HG02943 (cell line): ENCODE measurements around the gene MFAP3.

Experiments used
- ATAC-seq: cut with Tn5 transposase; IDR thresholded peaks from one replicate; pipeline ENCODE4 v1.9.1; 2021; ENCODE audit warnings: mild to moderate bottlenecking, low read depth, moderate library complexity; ENCODE audit not compliant: unreplicated experiment

The MFAP3 gene

DNA sequence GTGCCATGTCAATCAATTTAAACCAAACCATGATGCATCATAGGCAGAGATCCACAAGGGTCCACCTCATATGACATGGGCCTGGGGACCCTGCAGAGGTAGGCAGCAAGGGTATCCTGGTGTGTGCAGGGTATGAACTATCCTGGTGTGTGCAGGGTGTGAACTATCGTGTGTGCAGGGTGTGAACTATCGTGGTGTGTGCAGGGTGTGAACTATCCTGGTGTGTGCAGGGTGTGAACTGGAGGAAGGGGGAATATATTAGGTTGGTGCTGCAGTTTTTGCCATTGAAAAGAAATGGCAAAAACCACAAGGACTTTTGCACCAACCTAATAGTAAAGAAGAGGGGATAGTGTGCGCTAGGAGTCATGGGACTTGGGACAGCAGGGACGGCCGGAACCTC, 50.0 kb downstream of the MFAP3 start:
- ATAC-seq, result no peak

- no peak for ATAC-seq
Observed at GRCh38 chr5:154090656-154091055, 51.9 kb downstream of the MFAP3 start.

DNA sequence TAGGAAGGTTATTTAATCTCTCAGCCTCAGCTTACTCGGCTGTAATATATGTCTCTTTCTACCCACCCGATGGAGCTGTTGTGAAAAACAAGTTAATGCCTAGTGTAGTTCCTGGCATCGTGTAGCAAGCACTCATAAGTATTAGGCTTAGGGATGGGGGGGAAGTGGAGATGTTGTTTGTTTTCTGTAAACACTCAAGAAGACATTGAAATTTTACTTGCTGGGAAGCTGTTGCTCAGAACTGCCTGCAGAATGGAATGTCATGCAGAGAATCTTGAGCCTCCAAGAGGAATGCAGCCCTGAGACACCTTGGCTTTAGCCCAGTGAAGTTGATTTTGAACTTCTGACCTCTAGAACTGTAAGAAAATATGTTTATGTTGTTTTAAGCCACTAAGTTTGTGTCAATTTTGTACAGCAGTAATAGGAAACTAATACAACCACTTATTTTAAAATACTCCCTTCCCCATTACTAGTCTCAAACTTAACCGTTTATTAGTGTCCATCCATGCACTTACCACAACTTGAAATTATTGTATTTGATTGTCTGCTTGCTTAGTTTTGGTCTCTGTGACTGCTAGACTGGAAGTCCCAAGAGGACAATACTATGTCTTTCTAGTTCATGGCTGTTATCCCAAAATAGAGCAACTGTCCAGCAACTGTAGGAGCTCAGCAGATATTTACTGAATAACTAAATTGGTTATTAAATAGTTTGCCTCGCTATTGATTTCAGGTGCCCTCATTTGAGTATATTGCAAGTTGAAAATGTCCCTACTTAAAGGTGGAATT, 53.8 kb downstream of the MFAP3 start:
- no peak for ATAC-seq

DNA sequence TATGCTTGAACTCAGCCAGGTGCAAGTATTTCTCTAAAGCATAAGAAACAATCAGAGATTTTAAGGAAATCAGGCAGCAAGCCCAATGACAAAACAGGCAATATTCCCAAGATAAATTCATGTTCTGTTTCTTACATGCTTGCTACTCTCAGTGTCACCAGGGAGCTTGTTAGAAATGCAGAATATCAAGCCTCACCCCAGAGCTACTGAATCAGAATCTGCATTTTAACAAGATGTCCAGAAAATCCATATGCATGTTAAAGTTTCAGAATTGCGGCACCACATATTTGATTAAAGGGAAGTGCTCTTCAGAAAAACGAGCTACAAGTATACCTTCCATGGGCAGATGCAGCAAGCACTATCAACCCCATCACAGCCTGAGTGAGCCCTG, 54.4 kb downstream of the MFAP3 start:
- no peak for ATAC-seq

GRCh38 chr5:154095904-154096303, 57.1 kb downstream of the MFAP3 start:
- no peak for ATAC-seq

DNA sequence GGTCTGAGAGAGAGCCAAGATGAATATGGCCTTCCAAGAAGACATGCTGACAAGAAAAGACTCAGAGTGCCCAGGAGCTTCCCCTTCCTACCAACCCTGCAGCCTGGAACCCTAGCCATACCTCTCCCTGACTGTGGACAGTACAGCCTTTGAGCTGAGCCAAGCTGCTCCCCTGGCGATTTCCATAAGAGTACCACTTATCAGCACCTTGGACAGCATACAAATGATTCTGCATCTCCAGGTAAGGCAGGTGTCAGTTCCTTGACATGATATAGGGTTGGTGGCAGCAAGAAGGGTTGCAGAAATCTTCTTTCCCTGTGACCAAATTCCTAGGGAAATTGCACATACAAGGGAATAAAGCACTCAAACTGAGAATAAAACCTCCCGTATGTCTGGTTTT, 58.3 kb downstream of the MFAP3 start:
- ATAC-seq, result no peak

- ATAC-seq, result no peak
Observed at GRCh38 chr5:154098465-154098864, 59.7 kb downstream of the MFAP3 start.

DNA sequence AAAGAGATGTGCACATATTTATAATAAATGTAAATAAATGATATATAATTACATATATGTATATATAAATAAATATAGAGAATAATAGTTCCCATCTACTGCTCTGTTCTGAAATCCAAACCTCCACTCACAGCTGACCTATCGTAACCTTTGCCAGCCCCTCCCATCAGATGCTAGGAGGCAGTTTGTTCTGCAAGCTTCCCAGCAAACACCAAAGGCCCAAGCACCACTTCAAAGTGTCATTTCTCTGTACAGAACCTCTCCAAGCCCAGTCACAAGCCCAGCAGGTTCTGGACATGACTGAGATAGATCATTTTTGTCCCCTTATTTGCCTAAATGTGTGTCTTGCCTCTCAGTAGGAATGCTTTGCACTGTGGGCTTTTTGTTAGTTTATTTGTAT, 62.4 kb downstream of the MFAP3 start:
- ATAC-seq, result no peak

DNA sequence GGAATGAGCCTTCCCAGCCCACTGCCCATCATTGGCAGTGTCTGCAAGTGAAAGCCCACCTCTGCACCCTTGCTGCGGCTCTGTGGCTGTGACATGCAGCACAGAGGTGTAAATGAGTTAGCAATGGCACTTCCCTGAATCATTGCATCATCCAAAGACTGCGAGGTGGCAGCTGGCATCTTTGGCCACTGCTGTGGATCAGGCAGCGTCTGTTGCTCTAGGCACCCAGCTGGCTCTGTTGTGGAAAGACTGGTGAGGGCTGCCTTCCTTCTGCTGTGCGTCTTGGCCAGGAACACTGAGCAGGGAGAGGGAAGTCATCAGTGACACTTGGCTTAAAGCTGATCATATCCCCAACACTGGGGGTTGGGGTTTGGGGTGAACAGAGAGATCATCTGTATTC, 64.5 kb downstream of the MFAP3 start:
- ATAC-seq, result no peak
